Measurements from ENCODE around the gene FAM227B.

FAM227B gene

GRCh38 chr15:49466119-49466518 is 154.5 kb downstream of the FAM227B start:
- DNase-seq, result no peak
- no peak overlapping the region for H3K4me3 ChIP-seq (ENCODE audit: low read depth, low read length)
- H3K36me3 ChIP-seq, result no peaks in the 10 kb centered on the region
- no peaks in the 10 kb centered on the region; the same call in 1 of the 2 replicates for H3K4me1 ChIP-seq
- H3K9me3 ChIP-seq, result no peaks in the 10 kb centered on the region
- no peak for TF ChIP-seq CTCF (IDR thresholded peaks at IDR 0.05; ENCODE audit: low read depth, low read length)
- H3K27me3 ChIP-seq, result no peaks in the 10 kb centered on the region; the same call in 1 of the 2 replicates

GRCh38 chr15:49464522-49464921 is 156.1 kb downstream of the FAM227B start:
- Histone ChIP-seq H3K36me3 (no peaks in the 10 kb centered on the region), H3K9me3 (no peaks in the 10 kb centered on the region), H3K4me1 (no peaks in the 10 kb centered on the region; the same call in 1 of the 2 replicates), H3K4me3 (ENCODE audit: low read depth, low read length) (no peak overlapping the region), H3K27me3 (no peaks in the 10 kb centered on the region; the same call in 1 of the 2 replicates)
- DNase-seq, result no peak
- TF ChIP-seq CTCF (IDR thresholded peaks at IDR 0.05; ENCODE audit: low read depth, low read length), result no peak

GRCh38 chr15:49462232-49462844 is 158.3 kb downstream of the FAM227B start:
- TF ChIP-seq CTCF (IDR thresholded peaks at IDR 0.05; ENCODE audit: low read depth, low read length), result no peak
- no peak for DNase-seq
- H3K36me3 ChIP-seq, result no peaks in the 10 kb centered on the region

GRCh38 chr15:49460411-49460941 is 160.1 kb downstream of the FAM227B start:
- H3K4me3 ChIP-seq (ENCODE audit: low read depth, low read length), result no peak overlapping the region
- H3K36me3 ChIP-seq, result no peaks in the 10 kb centered on the region
- DNase-seq, result no peak
- no peak for TF ChIP-seq CTCF (IDR thresholded peaks at IDR 0.05; ENCODE audit: low read depth, low read length)
- no peaks in the 10 kb centered on the region for H3K9me3 ChIP-seq
- H3K27me3 ChIP-seq, result no peaks in the 10 kb centered on the region; the same call in none of the 2 replicates
- H3K4me1 ChIP-seq, result no peaks in the 10 kb centered on the region

More at GRCh38 chr15:49462232-49462844, 158.3 kb downstream of the FAM227B start:
- Histone ChIP-seq H3K4me1 (no peaks in the 10 kb centered on the region), H3K4me3 (ENCODE audit: low read depth, low read length) (no peak overlapping the region), H3K27me3 (no peaks in the 10 kb centered on the region; the same call in none of the 2 replicates), H3K9me3 (no peaks in the 10 kb centered on the region)

GRCh38 chr15:49458145-49458544 is 162.5 kb downstream of the FAM227B start:
- H3K9me3 ChIP-seq, result no peaks in the 10 kb centered on the region
- TF ChIP-seq CTCF (IDR thresholded peaks at IDR 0.05; ENCODE audit: low read depth, low read length), result no peak
- DNase-seq, result no peak
- H3K4me3 ChIP-seq (ENCODE audit: low read depth, low read length), result no peak overlapping the region
- no peaks in the 10 kb centered on the region; the same call in none of the 2 replicates for H3K27me3 ChIP-seq
- no peaks in the 10 kb centered on the region for H3K4me1 ChIP-seq
- no peaks in the 10 kb centered on the region for H3K36me3 ChIP-seq

- no peaks in the 10 kb centered on the region; the same call in none of the 2 replicates for H3K27me3 ChIP-seq
- TF ChIP-seq CTCF (IDR thresholded peaks at IDR 0.05; ENCODE audit: low read depth, low read length), result no peak
- no peaks in the 10 kb centered on the region for H3K36me3 ChIP-seq
- H3K9me3 ChIP-seq, result no peaks in the 10 kb centered on the region
- no peaks in the 10 kb centered on the region for H3K4me1 ChIP-seq
- DNase-seq, result no peak
- H3K4me3 ChIP-seq (ENCODE audit: low read depth, low read length), result no peak overlapping the region
Measured at GRCh38 chr15:49456166-49456565, 164.5 kb downstream of the FAM227B start.
